DMS53 treated with DMSO at 0.1 percent for 48 hours (cell line): ENCODE results near the gene RAI2.
"Not testable (repeated sequence)": the region's sequence is repeated elsewhere in the genome, so short reads cannot be mapped to it uniquely, and the experiment has no call there.

Experiments
- DNase-seq: peaks from one replicate; lab custom pipeline; 2025; ENCODE audit not compliant: unreplicated experiment; lab: John Stamatoyannopoulos, UW

RAI2 gene

DNA sequence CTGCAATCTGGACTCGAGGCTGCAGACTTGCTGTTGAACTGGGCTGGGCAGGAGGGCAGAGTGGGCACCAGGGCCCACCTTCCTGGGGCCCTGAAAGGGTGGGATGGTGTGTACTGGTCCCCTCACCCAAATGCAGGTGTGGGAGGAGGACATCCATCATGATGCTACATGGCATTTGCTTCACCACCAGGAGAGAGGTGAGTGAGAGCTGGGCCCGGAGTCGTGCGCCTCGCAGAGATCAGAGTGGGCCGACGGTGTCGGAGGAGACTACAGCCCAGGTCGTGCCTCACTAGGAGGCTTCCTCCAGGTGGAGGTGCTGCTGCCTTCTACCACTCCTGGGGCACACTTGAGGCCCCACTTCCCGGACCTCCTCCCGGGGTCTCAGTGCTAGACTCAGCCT, 73.5 kb downstream of the RAI2 start:
- no peak for DNase-seq

DNA sequence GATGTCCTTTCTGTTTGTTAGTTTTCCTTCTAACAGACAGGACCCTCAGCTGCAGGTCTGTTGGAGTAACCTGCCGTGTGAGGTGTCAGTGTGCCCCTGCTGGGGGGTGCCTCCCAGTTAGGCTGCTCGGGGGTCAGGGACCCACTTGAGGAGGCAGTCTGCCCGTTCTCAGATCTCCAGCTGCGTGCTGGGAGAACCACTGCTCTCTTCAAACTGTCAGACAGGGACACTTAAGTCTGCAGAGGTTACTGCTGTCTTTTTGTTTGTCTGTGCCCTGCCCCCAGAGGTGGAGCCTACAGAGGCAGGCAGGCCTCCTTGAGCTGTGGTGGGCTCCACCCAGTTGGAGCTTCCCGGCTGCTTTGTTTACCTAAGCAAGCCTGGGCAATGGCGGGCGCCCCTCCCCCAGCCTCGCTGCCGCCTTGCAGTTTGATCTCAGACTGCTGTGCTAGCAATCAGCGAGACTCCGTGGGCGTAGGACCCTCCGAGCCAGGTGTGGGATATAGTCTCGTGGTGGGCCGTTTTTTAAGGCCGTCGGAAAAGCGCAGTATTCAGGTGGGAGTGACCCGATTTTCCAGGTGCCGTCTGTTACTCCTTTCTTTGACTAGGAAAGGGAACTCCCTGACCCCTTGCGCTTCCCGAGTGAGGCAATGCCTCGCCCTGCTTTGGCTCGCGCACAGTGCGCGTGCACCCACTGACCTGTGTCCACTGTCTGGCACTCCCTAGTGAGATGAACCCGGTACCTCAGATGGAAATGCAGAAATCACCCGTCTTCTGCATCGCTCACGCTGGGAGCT, 74.3 kb downstream of the RAI2 start:
- not testable (repeated sequence) for DNase-seq

DNA sequence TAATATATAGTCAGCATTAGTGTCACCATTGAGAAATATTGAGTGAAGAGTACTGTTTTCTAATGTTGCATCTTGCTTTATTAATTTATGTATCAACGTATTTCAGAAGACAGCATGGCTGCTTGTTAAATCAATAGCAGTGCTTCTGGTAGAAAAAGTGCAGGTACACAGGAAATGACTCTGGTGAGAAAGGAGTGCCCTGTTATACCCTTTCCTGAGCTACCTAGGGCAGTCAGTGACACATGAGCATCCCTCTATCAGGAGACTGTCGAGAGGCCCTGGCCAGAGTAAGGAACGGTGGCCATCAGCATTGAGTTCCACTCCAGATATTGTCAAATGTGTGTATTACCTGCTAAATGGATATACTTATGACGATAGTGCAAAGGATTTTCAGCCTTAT, 81.7 kb downstream of the RAI2 start:
- DNase-seq, result no peak

- DNase-seq, result no peak
Measured at GRCh38 chrX:17778997-17779396, 82.1 kb downstream of the RAI2 start.

GRCh38 chrX:17774053-17774452, 87.0 kb downstream of the RAI2 start:
- no peak for DNase-seq

GRCh38 chrX:17773221-17773876, 87.7 kb downstream of the RAI2 start:
- no peak for DNase-seq

DNA sequence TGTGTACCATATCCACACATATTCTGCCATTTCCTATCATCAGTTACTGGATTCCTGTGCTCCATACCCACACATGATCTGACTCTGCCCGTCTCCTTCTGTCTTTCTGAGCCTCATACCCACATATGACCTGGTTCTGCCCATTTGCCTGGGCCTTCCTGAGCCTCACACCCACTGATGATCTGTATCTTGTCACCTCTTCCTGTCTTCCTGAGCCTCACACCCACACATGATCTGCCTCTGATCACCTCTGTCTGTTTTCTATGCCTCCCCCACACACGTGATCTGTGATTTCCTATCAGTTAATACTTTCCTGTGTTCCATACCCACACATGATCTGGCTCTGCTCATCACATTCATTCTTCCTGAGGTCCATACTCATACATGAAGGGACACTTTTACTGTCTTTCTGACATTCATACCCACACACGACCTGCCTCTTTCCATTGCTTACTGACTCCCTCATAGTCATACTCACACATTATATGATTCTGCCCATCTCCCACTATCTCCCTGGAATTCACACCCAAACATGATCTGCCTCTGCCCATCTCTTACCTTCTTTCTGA, 91.3 kb downstream of the RAI2 start:
- DNase-seq, result no peak

GRCh38 chrX:17768997-17769396, 92.1 kb downstream of the RAI2 start:
- no peak for DNase-seq

DNA sequence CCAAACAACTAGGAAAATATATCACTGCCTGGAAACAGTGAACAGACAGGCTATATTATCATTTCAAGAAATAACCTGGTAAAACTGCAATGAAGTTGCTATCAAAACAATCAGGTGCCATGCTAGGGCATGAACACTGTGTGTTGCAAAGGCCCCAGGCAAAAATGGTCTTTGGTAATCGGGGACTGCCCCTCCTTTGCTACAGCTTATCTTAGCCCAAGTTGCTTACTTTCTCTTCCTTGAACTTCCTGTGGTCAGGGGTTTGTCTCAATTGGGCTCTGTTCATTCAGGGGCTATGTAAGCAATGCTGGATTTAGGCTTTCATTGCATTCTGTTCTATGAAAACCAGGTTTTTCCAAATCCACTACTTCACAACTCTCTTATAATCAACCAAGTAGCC, 93.4 kb downstream of the RAI2 start:
- DNase-seq, result no peak

- DNase-seq, result no peak
Measured at GRCh38 chrX:17759990-17760389, 101.1 kb downstream of the RAI2 start.

GRCh38 chrX:17758382-17758781, 102.7 kb downstream of the RAI2 start:
- DNase-seq, result no peak

DNA sequence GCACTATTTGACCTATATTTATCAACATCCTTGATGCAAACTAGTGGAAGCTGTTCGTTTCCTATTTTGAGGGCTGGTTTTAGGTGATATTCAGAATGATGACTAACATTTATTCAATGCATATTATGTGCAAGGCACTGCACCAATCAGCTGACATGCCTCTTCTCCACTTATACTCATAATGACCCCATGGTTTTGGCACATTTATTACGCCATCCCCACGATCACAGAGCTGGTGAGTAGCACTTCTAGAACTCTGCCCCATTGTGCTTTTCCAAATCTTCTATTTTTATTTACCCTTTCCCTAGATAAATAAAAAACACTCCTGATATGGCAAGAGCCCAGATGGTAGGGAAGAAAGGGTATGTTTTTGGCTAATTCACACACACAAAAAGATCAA, 110.7 kb downstream of the RAI2 start:
- no peak for DNase-seq
